HepG2 (cell line): Measurements from ENCODE around the gene TAS1R3. TPM values are rescaled to one million over a fixed set of nuclear protein-coding genes. Genes with fewer than 3 reads are reported as not detected.

ENCODE experiments used
- DMAP1 ChIP-seq: IDR thresholded peaks from 2 replicates; pipeline ENCODE4 v1.6.1; 2016
- GABPB1 ChIP-seq: IDR thresholded peaks from 2 replicates; pipeline ENCODE4 v1.6.1; 2016; ENCODE audit warnings: mild to moderate bottlenecking, missing genetic modification reagents, moderate library complexity, missing compliant biosample characterization
- SIX4 ChIP-seq: sonication (generic); formaldehyde crosslinking; IDR thresholded peaks from 2 replicates; pipeline ENCODE4 v1.4.0; 2020; ENCODE audit warnings: missing genetic modification reagents
- SKIL ChIP-seq: sonication (generic); formaldehyde crosslinking; IDR thresholded peaks from 2 replicates; pipeline ENCODE4 v1.8.0; 2022; ENCODE audit warnings: missing genetic modification reagents, mild to moderate bottlenecking, moderate library complexity, borderline replicate concordance
- SMAD3 ChIP-seq: sonication (generic); formaldehyde crosslinking; IDR thresholded peaks from 2 replicates; pipeline ENCODE4 v1.4.0; 2020; ENCODE audit warnings: missing genetic modification reagents
- SRSF1 ChIP-seq: fragments of 200-400 bp; formaldehyde crosslinking; optimal IDR thresholded peaks from 2 replicates; pipeline ENCODE3; 2017; ENCODE audit warnings: mild to moderate bottlenecking, low read depth, low read length, moderate library complexity
- TRIM24 ChIP-seq: sonication (generic); formaldehyde crosslinking; IDR thresholded peaks from 2 replicates; pipeline ENCODE4 v1.8.0; 2022; ENCODE audit warnings: mild to moderate bottlenecking, missing genetic modification reagents
- ZNF256 ChIP-seq: sonication (generic); formaldehyde crosslinking; conservative IDR thresholded peaks from 2 replicates; pipeline ENCODE4 v1.4.0; 2020; ENCODE audit warnings: missing genetic modification reagents
- ZNF343 ChIP-seq: sonication (generic); formaldehyde crosslinking; IDR thresholded peaks from 2 replicates; pipeline ENCODE4 v1.4.0; 2020; ENCODE audit warnings: mild to moderate bottlenecking, missing genetic modification reagents
- ZNF563 ChIP-seq: sonication (generic); formaldehyde crosslinking; IDR thresholded peaks from 2 replicates; pipeline ENCODE4 v1.8.0; 2022; ENCODE audit warnings: mild to moderate bottlenecking, moderate library complexity, missing genetic modification reagents
- ZNF747 ChIP-seq: sonication (generic); formaldehyde crosslinking; IDR thresholded peaks from 2 replicates; pipeline ENCODE4 v1.8.1; 2023; ENCODE audit warnings: missing genetic modification reagents, mild to moderate bottlenecking, borderline replicate concordance
- ZNF891 ChIP-seq: sonication (generic); formaldehyde crosslinking; IDR thresholded peaks from 2 replicates; pipeline ENCODE4 v1.5.0; 2020; ENCODE audit warnings: mild to moderate bottlenecking, missing genetic modification reagents
- polyA plus RNA-seq, 8 experiments: library from polyadenylated mRNA; depleted of rRNA in 3 of 8; stranded (reverse) in 7 of 8; unstranded in 1 of 8; fragments of >200 nt; fragmentation: Illumina TruSeq in 4 of 8; extraction: Trizol in 4 of 8; gene quantifications; 2 replicates each; pipeline versions ENCODE4 v1.2.1 to v1.2.3, GENCODE V29; 2011 to 2016; ENCODE audit warnings: low read depth in 4 of 8, missing spikeins in 1 of 8, mixed read lengths in 1 of 8; ENCODE audit not compliant: insufficient read depth in 1 of 8
- total RNA-seq, 5 experiments: library from RNA; depleted of rRNA; stranded (reverse); fragments of >200 nt; fragmentation: Illumina TruSeq; extraction: Trizol; gene quantifications; 2 replicates each; pipeline ENCODE4 v1.2.3, GENCODE V29; 2016; ENCODE audit warnings: low read depth in 1 of 5
- TF ChIP-seq, protein P1 (sequence below): sonication (generic); formaldehyde crosslinking; IDR thresholded peaks from 2 replicates; pipeline ENCODE4 v1.5.1; 2020; ENCODE audit warnings: mild to moderate bottlenecking, missing genetic modification reagents
- TF ChIP-seq, protein P2 (sequence below): sonication (generic); formaldehyde crosslinking; IDR thresholded peaks from 2 replicates; pipeline ENCODE4 v1.8.1; 2023; ENCODE audit warnings: mild to moderate bottlenecking, moderate library complexity, missing genetic modification reagents
- TF ChIP-seq, protein P3 (sequence below): sonication (generic); formaldehyde crosslinking; IDR thresholded peaks from 2 replicates; pipeline ENCODE4 v1.4.0; 2020; ENCODE audit warnings: mild to moderate bottlenecking, missing genetic modification reagents
- TF ChIP-seq, protein P4 (sequence below): sonication (generic); formaldehyde crosslinking; IDR thresholded peaks from 2 replicates; pipeline ENCODE4 v1.5.0; 2020; ENCODE audit warnings: missing genetic modification reagents
- TF ChIP-seq, protein P5 (sequence below): sonication (generic); formaldehyde crosslinking; conservative IDR thresholded peaks from 2 replicates; pipeline ENCODE4 v1.8.0; 2022; ENCODE audit warnings: mild to moderate bottlenecking, moderate library complexity, missing genetic modification reagents

TAS1R3 gene
- total and polyA plus RNA-seq, 2 of the 13 experiments (the other 11 are each of a cell fraction or from before 2014, with no cell fraction given): 0.13 to 0.15 TPM

DNA sequence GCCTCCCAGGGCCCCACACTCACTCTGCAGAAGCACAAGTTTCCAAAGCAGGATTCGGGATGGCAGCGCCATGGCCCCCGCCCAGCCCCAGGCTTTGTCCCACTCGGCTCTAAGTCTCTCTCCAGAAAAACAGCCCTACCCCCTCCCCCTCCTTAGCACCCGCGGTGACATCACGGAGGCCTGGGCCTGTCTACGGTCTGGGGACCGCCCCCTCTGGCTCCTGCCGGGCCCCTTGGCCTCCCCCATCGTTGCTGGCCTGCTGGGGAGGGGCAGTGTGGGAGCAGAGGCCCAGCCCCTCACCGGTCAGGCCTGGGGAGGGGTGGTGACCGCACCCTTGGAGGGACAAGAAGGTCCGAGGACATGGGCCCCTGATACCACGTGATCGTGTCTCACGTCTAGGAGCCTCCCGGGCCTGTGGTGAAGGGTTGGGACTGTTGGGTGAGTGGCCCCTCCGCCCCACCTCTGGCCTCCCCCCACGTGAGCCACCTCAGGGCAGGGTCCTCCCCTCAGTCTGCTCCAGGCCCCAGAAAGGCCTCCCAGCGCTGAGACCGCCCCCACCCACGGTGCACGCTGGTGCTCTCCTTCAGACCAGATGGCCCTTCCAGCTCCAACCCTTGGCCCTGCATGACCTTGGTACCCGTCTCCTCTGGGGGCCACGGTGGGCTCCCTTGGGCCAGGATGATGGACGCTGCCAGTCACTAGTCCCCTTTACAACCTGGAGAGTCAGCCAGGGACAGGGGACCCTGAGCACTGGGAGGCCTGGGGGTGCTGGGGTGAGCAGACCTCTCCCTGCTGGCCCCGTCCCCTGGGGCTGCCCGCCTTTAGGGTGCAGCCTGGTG is 27.6 kb downstream of the TAS1R3 start, which contains the start of gene MXRA8 (continued):
- TF ChIP-seq, protein P1, sequence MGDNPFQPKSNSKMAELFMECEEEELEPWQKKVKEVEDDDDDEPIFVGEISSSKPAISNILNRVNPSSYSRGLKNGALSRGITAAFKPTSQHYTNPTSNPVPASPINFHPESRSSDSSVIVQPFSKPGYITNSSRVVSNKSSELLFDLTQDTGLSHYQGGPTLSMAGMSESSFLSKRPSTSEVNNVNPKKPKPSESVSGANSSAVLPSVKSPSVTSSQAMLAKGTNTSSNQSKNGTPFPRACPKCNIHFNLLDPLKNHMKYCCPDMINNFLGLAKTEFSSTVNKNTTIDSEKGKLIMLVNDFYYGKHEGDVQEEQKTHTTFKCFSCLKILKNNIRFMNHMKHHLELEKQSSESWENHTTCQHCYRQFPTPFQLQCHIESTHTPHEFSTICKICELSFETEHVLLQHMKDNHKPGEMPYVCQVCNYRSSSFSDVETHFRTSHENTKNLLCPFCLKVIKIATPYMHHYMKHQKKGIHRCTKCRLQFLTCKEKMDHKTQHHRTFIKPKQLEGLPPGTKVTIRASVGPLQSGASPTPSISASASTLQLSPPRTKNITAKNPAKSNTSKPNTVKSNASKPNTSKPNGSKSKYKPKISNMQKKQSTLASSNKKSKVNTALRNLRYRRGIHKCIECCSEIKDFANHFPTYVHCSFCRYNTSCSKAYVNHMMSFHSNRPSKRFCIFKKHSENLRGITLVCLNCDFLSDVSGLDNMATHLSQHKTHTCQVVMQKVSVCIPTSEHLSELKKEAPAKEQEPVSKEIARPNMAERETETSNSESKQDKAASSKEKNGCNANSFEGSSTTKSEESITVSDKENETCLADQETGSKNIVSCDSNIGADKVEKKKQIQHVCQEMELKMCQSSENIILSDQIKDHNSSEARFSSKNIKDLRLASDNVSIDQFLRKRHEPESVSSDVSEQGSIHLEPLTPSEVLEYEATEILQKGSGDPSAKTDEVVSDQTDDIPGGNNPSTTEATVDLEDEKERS: peak; percentile 87; the same call in 1 of the 2 replicates
- TF ChIP-seq, protein P2, sequence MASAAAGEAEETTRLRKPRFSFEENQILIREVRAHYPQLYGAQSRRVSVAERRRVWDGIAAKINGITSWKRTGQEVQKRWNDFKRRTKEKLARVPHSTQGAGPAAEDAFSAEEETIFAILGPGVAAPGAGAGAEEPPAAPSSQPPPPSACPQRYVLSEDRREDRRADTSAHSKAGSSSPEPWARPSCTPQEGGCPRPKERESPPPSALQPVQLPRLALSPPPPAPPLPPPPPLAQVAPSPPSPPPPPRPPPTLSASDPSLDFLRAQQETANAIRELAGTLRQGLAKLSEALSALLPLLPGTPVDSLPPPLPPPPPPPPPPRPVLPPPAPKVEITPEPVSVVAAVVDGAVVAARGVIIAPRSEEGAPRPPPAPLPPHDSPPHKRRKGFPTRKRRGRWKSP (CRISPR knock-in tag): no peak
- TF ChIP-seq, protein P3, sequence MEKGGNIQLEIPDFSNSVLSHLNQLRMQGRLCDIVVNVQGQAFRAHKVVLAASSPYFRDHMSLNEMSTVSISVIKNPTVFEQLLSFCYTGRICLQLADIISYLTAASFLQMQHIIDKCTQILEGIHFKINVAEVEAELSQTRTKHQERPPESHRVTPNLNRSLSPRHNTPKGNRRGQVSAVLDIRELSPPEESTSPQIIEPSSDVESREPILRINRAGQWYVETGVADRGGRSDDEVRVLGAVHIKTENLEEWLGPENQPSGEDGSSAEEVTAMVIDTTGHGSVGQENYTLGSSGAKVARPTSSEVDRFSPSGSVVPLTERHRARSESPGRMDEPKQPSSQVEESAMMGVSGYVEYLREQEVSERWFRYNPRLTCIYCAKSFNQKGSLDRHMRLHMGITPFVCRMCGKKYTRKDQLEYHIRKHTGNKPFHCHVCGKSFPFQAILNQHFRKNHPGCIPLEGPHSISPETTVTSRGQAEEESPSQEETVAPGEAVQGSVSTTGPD (CRISPR knock-in tag): no peak
- TF ChIP-seq ZNF343 (CRISPR knock-in tag): no peak
- TF ChIP-seq ZNF891 (CRISPR knock-in tag): no peak
- no peak for TF ChIP-seq TRIM24 (CRISPR knock-in tag)
- TF ChIP-seq ZNF563 (CRISPR knock-in tag): peak; percentile 64; the same call in 1 of the 2 replicates
- peak; percentile 72; the same call in 1 of the 2 replicates for TF ChIP-seq GABPB1 (CRISPR knock-in tag)
- TF ChIP-seq, protein P4, sequence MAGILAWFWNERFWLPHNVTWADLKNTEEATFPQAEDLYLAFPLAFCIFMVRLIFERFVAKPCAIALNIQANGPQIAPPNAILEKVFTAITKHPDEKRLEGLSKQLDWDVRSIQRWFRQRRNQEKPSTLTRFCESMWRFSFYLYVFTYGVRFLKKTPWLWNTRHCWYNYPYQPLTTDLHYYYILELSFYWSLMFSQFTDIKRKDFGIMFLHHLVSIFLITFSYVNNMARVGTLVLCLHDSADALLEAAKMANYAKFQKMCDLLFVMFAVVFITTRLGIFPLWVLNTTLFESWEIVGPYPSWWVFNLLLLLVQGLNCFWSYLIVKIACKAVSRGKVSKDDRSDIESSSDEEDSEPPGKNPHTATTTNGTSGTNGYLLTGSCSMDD (CRISPR knock-in tag): no peak
- TF ChIP-seq ZNF747: no peak
- no peak for TF ChIP-seq SMAD3
- TF ChIP-seq, protein P5, sequence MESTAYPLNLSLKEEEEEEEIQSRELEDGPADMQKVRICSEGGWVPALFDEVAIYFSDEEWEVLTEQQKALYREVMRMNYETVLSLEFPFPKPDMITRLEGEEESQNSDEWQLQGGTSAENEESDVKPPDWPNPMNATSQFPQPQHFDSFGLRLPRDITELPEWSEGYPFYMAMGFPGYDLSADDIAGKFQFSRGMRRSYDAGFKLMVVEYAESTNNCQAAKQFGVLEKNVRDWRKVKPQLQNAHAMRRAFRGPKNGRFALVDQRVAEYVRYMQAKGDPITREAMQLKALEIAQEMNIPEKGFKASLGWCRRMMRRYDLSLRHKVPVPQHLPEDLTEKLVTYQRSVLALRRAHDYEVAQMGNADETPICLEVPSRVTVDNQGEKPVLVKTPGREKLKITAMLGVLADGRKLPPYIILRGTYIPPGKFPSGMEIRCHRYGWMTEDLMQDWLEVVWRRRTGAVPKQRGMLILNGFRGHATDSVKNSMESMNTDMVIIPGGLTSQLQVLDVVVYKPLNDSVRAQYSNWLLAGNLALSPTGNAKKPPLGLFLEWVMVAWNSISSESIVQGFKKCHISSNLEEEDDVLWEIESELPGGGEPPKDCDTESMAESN (CRISPR knock-in tag): 0 out of 2 replicates have a peak, but pooled peaks have one; percentile 27
- TF ChIP-seq SKIL (CRISPR knock-in tag): peak; percentile 63; the same call in 1 of the 2 replicates
- peak; percentile 94 for TF ChIP-seq SRSF1
- TF ChIP-seq SIX4 (CRISPR knock-in tag): no peak
- no peak for TF ChIP-seq ZNF256
- peak; percentile 68; the same call in 1 of the 2 replicates for TF ChIP-seq DMAP1
